HG03521 (cell line): Measurements from ENCODE around the gene ARMCX4.
"Not testable (repeated sequence)": the region's sequence is repeated elsewhere in the genome, so short reads cannot be mapped to it uniquely, and the experiment has no call there.

Experiments used
- ATAC-seq: cut with Tn5 transposase; IDR thresholded peaks from one replicate; pipeline ENCODE4 v1.9.1; 2021; ENCODE audit warnings: mild to moderate bottlenecking, moderate library complexity; ENCODE audit not compliant: unreplicated experiment

Gene ARMCX4

DNA sequence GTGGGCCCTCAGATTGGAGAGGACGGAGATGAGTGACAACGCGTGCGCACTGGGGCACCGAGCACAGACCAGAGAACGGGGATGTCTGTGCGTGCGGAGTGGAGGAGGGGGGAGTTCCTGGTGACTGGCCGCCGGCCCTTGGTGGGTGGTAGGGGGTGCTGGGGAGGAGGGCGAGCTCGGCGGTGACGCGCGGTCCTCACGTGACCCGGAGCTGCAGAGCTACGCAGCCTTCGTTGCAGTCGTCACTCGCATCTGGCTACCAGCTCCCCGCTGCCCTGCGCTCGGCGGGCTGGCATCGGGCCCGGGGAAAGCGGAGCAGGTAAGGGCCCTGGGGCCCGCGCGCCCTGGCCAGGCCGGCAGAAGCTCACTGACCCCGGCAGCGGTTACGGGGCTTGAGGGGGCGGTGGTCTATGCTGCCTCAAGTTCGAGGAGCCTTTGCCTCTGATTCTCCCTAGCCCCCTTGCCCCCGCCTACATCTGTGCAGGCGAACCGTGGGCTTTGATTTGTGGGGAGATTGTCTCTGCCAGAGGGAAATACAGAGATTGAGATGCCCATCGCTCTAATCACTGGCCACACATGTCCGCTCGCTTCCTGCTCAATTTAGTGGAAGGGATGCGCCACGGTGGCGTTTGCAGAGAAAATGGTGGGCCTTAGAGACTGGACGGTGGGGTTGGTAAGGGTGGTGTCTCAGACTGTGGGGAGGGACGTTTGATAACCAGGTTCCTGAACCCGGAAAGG, at the start of gene ARMCX4:
Gene ARMCX4 (plus strand): TSS at position 245 of the 738 bp plus-strand sequence. CDS start 3,134 bp downstream, outside the sequence.
- ATAC-seq = no peak

DNA sequence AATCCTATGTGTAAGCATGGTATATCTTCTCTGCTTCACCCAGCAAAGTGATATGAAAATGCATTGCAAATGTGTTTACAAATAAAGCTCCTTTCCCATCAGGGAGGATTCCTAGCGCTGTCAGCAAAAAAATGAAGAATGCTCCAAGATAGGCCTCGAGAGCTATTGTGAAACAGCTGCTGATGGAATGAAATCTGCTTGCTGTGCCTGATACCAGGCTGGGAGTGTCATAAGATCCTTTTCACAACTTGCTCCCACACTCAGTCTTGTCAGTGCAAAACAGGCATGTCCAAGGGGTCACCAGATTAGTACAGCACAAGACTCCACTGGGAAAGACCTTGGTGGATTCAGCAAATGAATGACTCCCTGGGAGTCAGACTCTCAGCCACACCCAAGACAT, 43.2 kb upstream of the ARMCX4 start:
- ATAC-seq = no peak

DNA sequence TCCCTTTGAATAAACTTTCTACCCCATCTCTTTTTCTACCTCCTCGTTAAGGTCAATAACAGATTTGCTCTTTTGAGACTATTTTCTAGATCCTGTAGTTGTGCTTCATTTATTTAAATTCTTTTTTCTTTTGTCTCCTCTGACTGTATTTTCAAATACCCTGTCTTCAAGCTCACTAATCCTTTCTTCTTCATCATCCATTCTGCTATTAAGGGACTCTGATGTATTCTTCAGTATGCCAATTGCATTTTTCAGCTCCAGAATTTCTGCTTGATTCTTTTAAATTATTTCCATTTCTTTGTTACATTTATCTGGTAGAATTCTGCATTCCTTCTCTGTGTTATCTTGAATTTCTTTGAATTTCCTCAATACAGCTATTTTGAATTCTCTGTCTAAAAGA, 36.0 kb upstream of the ARMCX4 start:
- no peak for ATAC-seq

DNA sequence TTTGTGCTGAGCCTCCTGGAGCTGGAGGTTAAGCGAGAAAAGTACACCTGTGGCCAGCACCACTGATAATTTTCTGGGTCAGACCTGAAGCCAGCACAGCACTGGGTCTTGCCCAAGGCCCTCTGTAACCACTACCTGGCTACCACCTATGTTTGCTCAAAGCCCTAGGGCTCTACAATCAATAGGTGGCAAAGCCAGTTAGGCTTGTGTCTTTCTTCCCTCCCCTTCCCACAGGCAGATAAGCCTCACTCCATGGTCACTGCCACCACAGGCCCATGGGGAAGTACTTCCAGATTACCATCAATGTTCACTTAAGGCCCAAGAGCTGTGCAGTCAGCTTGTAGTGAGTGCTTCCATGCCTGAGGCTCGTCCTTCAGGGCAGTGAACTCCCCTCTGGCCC, 35.2 kb upstream of the ARMCX4 start:
- ATAC-seq = no peak

DNA sequence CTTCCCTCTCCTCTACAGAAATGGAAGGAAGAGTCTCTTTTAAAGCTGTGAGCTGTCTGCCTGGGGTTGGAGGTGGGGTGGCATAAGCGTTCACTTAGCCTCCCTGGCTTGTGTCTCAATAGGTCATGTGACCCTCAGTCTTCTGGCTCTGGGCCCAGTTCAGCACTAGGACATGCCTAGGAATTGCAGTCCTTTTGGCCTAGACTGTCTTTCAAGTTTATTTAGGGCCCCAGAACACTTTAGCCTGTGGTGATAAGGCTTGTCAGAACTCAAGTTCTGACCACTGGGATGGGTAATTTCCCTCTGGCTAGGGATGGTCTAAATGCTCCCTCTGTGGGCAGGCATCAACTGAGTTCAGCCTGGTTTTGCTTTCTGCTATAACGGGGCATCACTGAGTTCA, 34.3 kb upstream of the ARMCX4 start:
- no peak for ATAC-seq

DNA sequence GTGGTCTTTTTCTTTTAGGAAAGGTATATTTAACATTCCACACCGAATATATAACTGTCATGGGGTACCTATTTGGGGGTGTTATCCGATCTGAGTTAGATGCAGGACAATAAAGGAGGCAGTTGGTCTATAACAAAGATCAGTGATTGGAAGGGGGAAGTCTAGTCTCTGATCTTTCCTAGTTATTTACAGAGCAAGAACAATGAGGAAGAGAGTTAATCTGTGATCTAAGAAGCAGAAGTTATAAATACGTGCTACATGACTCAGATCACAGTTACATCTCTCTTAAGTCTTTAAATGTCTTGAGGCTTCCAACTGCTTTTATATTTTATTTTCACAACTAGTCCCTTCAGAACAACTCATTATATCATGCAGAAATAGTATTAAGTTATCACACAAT, 33.2 kb upstream of the ARMCX4 start:
- ATAC-seq = no peak

DNA sequence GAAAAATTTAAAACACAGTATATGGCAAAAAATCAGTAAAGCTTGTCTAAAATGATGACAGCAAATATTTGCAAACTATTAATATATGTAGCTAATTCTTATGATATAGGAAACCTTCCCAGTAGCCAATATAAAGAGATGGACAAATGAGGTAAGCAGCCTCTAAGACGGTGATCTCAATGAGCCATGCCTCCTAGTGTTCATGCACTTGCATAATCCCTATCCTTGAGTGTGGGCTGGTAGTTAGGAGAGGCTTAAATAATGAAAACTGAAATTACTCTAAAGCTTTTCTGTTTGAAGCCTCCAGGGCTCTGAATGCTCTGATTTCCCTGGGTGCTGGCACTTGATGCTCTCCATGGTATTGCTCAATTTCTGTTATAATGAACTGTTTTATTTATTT, 24.6 kb upstream of the ARMCX4 start:
- no peak for ATAC-seq

DNA sequence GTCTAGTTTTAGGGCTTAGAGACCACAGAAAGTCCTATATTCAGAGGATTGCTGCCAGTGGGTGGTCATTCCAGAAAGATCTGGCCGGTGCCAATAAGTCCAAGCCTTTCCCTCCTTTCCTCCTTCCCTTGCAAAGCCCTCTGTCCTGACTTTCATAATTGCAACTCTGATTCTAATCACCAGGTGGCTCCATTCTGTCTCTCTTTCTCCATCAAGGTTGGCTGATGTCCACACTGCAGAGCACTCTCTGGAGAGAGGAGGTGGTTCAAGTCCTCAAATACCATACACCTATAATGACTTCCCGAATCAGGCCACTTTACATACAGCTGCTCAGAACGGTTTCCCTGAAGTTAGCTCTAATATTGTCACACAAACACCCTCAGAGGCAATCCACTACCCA, 22.4 kb upstream of the ARMCX4 start:
- no peak for ATAC-seq

DNA sequence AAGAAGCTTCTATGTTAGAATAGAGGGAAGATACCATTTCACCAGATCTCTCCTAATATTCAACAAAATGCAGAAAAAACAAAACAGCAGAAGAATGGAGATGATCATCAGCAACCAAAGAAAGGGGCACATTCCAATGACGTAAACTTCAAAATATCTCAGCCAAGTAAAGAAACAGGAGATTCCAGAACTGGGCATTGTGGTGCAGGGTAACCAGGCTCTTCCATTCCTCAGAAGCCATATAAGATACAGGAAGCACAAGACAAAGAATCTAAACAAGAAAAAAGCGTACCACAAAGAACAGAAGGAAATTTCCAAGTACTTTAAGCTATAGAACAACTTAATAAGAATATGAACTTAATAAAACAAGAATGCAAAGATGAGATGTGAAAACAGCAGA, 6.9 kb upstream of the ARMCX4 start:
- no peak for ATAC-seq

DNA sequence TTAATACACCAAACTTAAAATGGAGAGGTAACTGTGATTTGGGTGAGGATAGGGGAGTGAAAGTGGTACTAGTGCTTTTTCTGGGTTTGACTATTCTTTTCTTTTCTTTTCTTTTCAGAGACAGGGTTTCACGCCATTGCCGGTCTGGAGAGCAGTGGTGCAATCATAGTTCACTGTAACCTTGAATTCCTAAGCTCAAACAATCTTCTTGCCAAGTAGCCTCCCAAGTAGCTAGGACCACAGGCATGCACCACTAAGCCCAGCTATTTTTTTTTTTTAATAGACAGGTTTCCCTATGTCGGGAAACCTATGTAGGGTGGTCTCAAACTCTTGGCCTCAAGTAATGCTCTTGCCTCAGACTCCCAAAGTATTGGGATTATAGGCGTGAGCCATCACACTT, 3.0 kb upstream of the ARMCX4 start:
- ATAC-seq = no peak

DNA sequence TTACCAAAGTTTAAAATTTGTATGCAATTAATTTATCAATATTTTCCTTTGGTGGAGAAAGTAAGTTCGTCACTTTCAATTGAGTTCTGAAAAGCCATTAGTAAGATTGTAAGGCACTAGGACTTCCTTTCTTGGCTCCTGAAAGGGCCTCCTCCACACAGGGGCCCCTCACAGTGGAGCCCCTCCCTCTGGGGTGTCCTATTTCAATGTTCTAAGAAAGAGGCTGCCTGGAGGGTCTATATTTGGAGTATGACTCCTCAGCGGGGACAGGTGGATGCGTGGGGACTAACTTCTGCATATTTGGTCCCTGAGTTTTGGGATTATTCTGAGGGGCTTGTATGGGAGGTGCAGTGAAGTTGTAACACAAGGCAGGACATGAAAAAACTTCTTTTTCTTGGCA, 1.6 kb upstream of the ARMCX4 start:
- no peak for ATAC-seq

DNA sequence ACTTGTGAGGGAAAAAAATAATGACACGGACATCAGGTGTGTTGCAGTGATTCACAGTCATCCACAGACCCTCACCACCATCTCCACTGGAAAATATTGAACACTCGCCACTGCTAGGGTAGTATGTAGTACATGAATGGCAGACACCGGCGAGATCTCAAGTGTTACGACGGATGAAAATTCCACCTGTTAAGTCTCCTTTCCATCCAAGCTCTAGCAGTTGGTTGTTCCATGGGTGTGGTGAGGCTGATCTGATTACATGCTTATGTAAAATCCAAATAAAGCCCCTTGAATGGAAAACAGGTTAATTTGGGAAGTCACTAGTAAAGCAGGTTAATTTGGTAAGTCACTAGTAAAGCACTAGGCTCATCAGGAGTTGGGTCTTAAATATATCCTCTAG, 1.1 kb upstream of the ARMCX4 start:
- ATAC-seq = no peak

DNA sequence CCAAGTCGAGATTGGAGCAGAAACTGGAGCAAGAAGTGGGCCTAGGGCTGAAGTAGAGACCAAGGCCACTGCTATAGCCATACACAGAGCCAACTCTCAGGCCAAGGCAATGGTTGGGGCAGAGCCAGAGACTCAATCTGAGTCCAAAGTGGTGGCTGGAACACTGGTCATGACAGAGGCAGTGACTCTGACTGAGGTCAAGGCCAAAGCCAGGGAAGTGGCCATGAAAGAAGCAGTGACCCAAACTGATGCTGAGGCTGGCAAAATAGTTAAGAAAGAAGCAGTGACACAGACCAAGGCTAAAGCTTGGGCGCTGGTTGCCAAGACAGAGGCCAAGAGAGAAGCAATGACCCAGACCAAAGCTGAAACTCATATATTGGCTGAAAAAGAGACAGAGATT, 3.5 kb downstream of the ARMCX4 start:
- ATAC-seq = no peak

DNA sequence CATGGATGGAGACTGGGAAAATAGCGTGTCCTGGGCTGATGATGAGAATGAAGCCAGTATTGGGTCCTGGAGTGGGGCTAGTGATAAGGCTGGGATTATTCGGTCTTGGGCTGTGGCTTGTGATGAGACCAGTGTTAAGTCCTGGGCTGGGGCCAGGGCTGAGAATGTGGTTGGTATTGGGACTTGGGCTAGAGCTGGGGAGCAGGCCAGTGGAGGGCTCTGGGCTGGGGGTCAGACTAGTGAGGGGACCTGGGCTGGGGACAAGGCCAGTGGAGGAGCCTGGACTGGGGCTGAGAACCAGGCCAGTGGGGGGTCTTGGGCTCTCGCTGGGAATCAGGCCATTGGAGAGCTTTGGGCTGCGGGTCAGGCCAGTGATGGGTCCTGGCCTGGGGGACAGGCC, 6.7 kb downstream of the ARMCX4 start:
- ATAC-seq = no peak

DNA sequence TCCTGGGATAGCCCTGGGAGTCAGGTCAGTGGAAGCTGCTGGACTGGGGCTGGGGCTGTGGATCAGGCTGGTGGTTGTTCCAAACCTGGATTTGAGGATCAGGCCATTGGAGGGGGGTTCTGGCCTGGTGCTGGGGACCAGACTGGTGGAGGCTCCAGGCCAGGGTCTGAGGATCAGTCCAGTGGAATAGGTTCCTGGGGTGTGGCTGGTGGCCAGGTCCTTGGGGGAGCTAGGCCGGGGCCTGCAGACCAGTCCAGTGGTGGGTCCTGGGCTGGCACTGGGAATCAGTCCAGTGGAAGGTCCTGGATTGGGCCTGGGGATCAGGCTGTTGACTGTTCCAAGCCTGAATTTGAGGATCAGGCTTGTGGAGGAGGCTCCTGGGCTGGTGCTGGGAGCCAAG, 8.0 kb downstream of the ARMCX4 start:
- ATAC-seq = no peak

DNA sequence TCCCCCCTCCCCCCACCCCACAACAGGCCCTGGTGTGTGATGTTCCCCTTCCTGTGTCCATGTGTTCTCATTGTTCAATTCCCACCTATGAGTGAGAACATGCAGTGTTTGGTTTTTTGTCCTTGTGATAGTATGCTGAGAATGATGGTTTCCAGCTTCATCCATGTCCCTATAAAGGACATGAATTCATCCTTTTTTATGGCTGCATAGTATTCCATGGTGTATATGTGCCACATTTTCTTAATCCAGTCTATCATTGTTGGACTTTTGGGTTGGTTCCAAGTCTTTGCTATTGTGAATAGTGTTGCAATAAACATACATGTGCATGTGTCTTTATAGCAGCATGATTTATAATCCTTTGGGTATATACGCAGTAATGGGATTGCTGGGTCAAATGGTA, 17.7 kb downstream of the ARMCX4 start:
- ATAC-seq = not testable (repeated sequence)

DNA sequence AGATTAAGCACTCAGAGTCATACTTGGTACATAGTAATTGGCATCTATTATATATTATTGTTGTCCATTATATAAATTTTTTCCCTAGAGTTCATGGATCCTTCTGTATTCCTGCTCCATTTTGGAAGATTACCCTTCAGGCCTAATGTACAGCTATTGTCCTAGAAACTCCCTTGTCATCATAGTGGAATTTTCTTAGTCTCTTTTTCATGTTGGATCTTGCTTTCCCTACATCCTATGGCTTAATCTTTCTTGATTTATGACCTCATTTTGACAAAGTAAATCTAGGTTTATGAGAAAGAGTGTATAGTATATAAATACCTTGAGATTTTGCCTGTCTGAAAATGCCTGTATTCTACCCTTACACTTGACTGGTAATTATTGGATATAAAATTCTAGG, 22.1 kb downstream of the ARMCX4 start:
- ATAC-seq = no peak

DNA sequence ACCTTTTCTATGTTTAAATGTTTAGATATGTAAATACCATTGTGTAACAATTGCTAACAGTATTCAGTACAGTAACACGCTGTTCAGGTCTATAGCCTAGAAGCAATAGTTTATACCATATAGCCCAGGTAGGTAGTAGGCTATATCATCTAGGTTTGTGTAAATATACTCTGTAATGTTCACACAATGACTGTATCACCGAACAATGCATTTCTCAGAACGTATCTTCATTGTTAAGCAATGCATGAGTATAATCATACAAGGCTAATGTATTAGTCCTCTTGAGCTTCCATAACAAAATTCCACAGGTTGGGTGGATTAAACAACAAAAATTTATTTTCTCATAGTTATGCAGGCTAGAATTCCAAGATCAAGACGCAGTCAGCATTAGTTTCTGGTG, 22.7 kb downstream of the ARMCX4 start:
- ATAC-seq = no peak

DNA sequence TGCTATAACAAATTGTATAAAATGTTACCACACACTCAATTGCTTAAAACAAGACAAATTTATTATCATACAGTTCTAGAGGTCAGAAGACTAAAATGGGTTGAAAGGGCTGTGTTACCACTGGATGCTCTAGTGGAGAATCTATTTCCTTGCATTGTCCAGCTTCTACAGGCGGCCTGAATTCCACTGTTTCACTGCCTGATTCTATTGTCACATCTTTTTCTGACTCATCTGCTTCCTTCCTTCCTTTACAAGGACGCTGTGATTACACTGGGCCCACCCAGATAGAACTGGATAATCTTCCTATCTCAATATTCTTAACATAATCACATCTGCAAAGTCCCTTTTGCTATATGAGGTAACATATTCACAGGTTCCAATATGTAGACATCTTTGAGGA, 45.7 kb downstream of the ARMCX4 start:
- ATAC-seq = no peak
